K562 (cell line): ENCODE measurements around the gene HMOX2. TPM values are rescaled to one million over a fixed set of nuclear protein-coding genes. Genes with fewer than 3 reads are reported as not detected.
A peak's percentile ranks its signal among the peaks of the same experiment; 100 is the strongest.

Experiments used
- BACH1 ChIP-seq: fragments of 200-800 bp; sonication (Bioruptor generic); IDR thresholded peaks from 2 replicates; pipeline ENCODE4 v1.6.1; 2016; ENCODE audit warnings: missing genetic modification characterization, missing compliant biosample characterization
- BHLHE40 ChIP-seq: IDR thresholded peaks from 2 replicates; pipeline ENCODE4 v1.6.1; 2011; ENCODE audit warnings: low read length, improper control_type of control experiment
- BRD9 ChIP-seq: fragments of 450-650 bp; IDR thresholded peaks from 2 replicates; pipeline ENCODE4 v1.6.1; 2018; ENCODE audit warnings: low read depth; ENCODE audit not compliant: partially characterized antibody
- CBX1 ChIP-seq: sonication (generic); IDR thresholded peaks from 2 replicates; pipeline ENCODE4 v1.6.1; 2016; ENCODE audit warnings: antibody characterized with exemption, low read depth, mild to moderate bottlenecking
- CC2D1A ChIP-seq: fragments of 450-650 bp; IDR thresholded peaks from 2 replicates; pipeline ENCODE4 v1.6.1; 2017; ENCODE audit warnings: mild to moderate bottlenecking
- CTCFL ChIP-seq: IDR thresholded peaks from 2 replicates; pipeline ENCODE4 v1.6.1; 2011; ENCODE audit warnings: borderline replicate concordance, low read depth, mild to moderate bottlenecking, moderate library complexity, low read length; ENCODE audit not compliant: insufficient read depth, poor library complexity, severe bottlenecking
- FOXP4 ChIP-seq: sonication (generic); formaldehyde crosslinking; IDR thresholded peaks from 2 replicates; pipeline ENCODE4 v1.8.0; 2022; ENCODE audit warnings: mild to moderate bottlenecking, missing genetic modification reagents, borderline replicate concordance
- KDM2B ChIP-seq: fragments of 250-450 bp; sonication (Bioruptor Pico); IDR thresholded peaks from 2 replicates; pipeline ENCODE4 v1.8.0; 2021; ENCODE audit warnings: mild to moderate bottlenecking, moderate library complexity
- MTA2 ChIP-seq: fragments of 450-650 bp; IDR thresholded peaks from 2 replicates; pipeline ENCODE4 v1.6.1; 2016; ENCODE audit warnings: low read depth
- NR4A1 ChIP-seq, 2 experiments: fragments of 250-450 bp in 1 of 2; fragments of 450-650 bp in 1 of 2; sonication (Bioruptor Pico) in 1 of 2; IDR thresholded peaks; 2 replicates each; pipeline versions ENCODE4 v1.4.0 to v1.6.1; 2016 to 2020; ENCODE audit warnings: mild to moderate bottlenecking in 2 of 2, missing compliant biosample characterization in 1 of 2, missing genetic modification characterization in 1 of 2, moderate library complexity in 1 of 2
- PHB ChIP-seq: fragments of 250-450 bp; sonication (Bioruptor Pico); IDR thresholded peaks from 2 replicates; pipeline ENCODE4 v1.5.0; 2021
- RFX7 ChIP-seq: fragments of 250-450 bp; sonication (Bioruptor Pico); IDR thresholded peaks from 2 replicates; pipeline ENCODE4 v1.5.1; 2021; ENCODE audit warnings: mild to moderate bottlenecking
- RHOXF2B ChIP-seq: fragments of 250-450 bp; sonication (Bioruptor Pico); conservative IDR thresholded peaks from 2 replicates; pipeline ENCODE4 v1.5.1; 2021
- ZHX1 ChIP-seq: fragments of 150-350 bp; conservative IDR thresholded peaks from 2 replicates; pipeline ENCODE4 v1.6.1; 2014; ENCODE audit warnings: low read length
- ZNF134 ChIP-seq: fragments of 250-450 bp; sonication (Bioruptor Pico); conservative IDR thresholded peaks from 2 replicates; pipeline ENCODE4 v1.4.0; 2020
- ZNF146 ChIP-seq: IDR thresholded peaks from one replicate; pipeline ENCODE4 v1.6.1; 2018; ENCODE audit warnings: missing compliant biosample characterization; ENCODE audit not compliant: unreplicated experiment
- ZNF280B ChIP-seq: fragments of 250-450 bp; sonication (Bioruptor Pico); IDR thresholded peaks from 2 replicates; pipeline ENCODE4 v1.5.1; 2021; ENCODE audit warnings: mild to moderate bottlenecking
- ZNF354B ChIP-seq: fragments of 250-450 bp; sonication (Bioruptor Pico); IDR thresholded peaks from 2 replicates; pipeline ENCODE4 v1.4.0; 2020
- ZNF699 ChIP-seq: fragments of 250-450 bp; sonication (Bioruptor Pico); IDR thresholded peaks from 2 replicates; pipeline ENCODE4 v1.8.0; 2021; ENCODE audit warnings: mild to moderate bottlenecking, moderate library complexity; ENCODE audit not compliant: insufficient replicate concordance
- ZZZ3 ChIP-seq: fragments of 450-650 bp; IDR thresholded peaks from 2 replicates; pipeline ENCODE4 v1.6.1; 2016; ENCODE audit warnings: antibody characterized with exemption, mild to moderate bottlenecking, moderate library complexity
- polyA plus RNA-seq, 8 experiments: library from polyadenylated mRNA; depleted of rRNA in 4 of 8; stranded (reverse) in 5 of 8; unstranded in 3 of 8; fragments of >200 nt; fragmentation: Nextera tagmentation in 2 of 8; fragmentation: Illumina TruSeq in 1 of 8; extraction: Ambion mirVana in 2 of 8; extraction: Trizol in 1 of 8; gene quantifications; 2 replicates each; pipeline versions ENCODE4 v1.2.1 to v1.2.3, GENCODE V29; 2011 to 2014; ENCODE audit warnings: inconsistent platforms in 1 of 8, missing spikeins in 1 of 8
- total RNA-seq, 7 experiments: library from RNA; depleted of rRNA in 6 of 7; stranded (reverse); fragments of >200 nt in 6 of 7; fragmentation: Illumina TruSeq in 2 of 7; extraction: Trizol in 2 of 7; gene quantifications; 2 replicates each; pipeline versions ENCODE4 v1.2.1 to v1.2.3, GENCODE V29; 2011 to 2021; ENCODE audit warnings: low replicate concordance in 1 of 7

HMOX2 gene
- total and polyA plus RNA-seq, 9 of the 15 experiments (the other 6 are each of a cell fraction or from before 2014, with no cell fraction given), result 26.8 to 87.4 (median 57.4) TPM

- TF ChIP-seq ZHX1 (no peak), RFX7 (CRISPR knock-in tag) (no peak), NR4A1 (CRISPR knock-in tag; IDR thresholded peaks at IDR 0.05) (0 out of 2 replicates have a peak, but pooled peaks have one; percentile 29), NR4A1 (tag; IDR thresholded peaks at IDR 0.05) (no peak), MTA2 (no peak), CC2D1A (0 out of 2 replicates have a peak, but pooled peaks have one; percentile 20), ZNF280B (CRISPR knock-in tag) (no peak), FOXP4 (no peak), CTCFL (peak; percentile 46), ZZZ3 (no peak; the same call in 1 of the 2 replicates), BRD9 (no peak), KDM2B (CRISPR knock-in tag) (0 out of 2 replicates have a peak, but pooled peaks have one; percentile 79), ZNF134 (CRISPR knock-in tag) (no peak), CBX1 (no peak), BACH1 (no peak), ZNF699 (CRISPR knock-in tag) (no peak), PHB (CRISPR knock-in tag) (no peak), ZNF354B (CRISPR knock-in tag) (no peak), ZNF146 (no peak), RHOXF2B (CRISPR knock-in tag) (no peak), BHLHE40 (peak; percentile 85)
These were observed at the start of gene HMOX2 (continued) for GRCh38 chr16:4475880-4476788.
